HG03135 (cell line): ENCODE results near the gene SLIT1.

Source experiments
- ATAC-seq: cut with Tn5 transposase; IDR thresholded peaks from one replicate; pipeline ENCODE4 v1.9.1; 2021; ENCODE audit warnings: mild to moderate bottlenecking, moderate library complexity; ENCODE audit not compliant: unreplicated experiment

The SLIT1 gene

DNA sequence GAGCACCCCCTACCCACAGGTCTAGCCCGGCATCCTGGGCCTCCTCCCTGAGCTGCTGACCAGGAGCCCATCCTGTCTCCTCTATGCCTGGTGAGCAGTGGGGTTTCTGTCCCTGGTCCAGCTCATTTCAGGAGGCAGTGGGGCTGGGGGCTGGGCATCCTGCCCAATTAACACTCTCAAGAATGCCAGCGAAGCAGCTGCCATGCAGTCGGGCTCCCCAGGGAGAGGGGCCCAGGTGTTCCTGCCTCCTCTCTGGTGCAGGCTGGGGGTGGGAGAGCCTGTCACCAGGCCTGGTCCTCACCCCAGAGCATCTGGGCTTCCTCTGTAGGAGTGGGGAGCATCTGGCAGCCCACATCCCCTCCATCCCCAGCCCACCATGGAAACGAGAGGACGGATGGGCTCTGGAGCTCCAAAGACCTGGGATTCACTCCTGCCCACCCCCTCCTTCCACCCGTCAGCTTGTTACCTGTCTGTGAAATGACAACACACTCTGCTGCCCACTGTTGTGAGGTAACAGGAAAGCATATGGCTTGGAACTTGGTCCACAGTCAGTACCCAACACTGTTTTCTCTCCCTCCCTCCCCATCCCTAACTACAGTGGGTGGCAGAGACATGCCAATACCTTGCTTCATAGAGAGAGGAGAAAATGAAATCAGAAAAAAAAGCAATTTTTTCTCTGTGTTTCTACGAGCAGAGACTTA, 69.1 kb downstream of the SLIT1 start:
- ATAC-seq: no peak

DNA sequence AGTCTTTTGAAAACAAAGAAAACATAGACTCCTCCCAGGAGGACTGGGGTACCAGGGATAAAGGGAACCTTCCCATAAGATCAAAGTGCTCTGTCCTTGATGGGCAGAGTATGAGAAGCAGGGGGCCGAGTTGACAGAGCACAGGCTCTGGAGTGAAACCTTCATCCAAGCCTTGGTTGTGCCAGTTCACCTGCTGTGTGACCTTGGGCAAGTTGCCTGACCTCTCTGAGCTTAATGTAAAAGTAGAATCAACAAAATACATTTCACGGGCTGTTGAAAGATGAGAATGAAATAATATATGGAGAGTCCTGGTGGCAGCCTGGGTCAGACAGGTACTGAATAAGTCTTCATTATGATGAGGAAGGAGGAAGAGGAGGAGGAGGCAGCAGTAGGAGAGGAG, 69.9 kb downstream of the SLIT1 start:
- ATAC-seq: no peak

DNA sequence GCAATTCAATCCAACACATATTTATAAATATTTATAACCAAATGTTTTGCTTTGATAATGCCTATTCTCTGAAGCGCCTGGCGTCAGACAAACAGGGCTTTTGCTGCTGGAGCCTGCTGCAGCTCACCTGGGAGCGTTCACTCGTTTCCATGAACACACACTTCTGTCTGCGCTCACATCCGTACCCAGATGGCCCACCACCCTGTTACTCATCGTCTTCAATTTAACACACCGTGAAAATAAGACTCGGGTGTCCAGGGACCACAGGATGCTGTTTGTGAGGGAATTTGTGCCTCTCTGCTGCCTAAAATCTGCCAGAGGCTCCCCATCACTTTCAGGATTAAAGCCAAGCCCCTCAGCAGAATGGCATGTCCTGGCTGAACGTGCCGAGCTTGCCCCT, 74.1 kb downstream of the SLIT1 start:
- no peak for ATAC-seq

GRCh38 chr10:97109547-97109946, 76.2 kb downstream of the SLIT1 start:
- no peak for ATAC-seq

GRCh38 chr10:97107551-97107950, 78.2 kb downstream of the SLIT1 start:
- ATAC-seq: no peak

- ATAC-seq: no peak
Measured at GRCh38 chr10:97106207-97106606, 79.6 kb downstream of the SLIT1 start.

GRCh38 chr10:97105303-97105702, 80.5 kb downstream of the SLIT1 start:
- ATAC-seq: no peak

GRCh38 chr10:97103316-97104080, 82.3 kb downstream of the SLIT1 start:
- no peak for ATAC-seq

- no peak for ATAC-seq
Measured at GRCh38 chr10:97102441-97102840, 83.3 kb downstream of the SLIT1 start.

GRCh38 chr10:97101166-97101940, 84.4 kb downstream of the SLIT1 start:
- no peak for ATAC-seq

DNA sequence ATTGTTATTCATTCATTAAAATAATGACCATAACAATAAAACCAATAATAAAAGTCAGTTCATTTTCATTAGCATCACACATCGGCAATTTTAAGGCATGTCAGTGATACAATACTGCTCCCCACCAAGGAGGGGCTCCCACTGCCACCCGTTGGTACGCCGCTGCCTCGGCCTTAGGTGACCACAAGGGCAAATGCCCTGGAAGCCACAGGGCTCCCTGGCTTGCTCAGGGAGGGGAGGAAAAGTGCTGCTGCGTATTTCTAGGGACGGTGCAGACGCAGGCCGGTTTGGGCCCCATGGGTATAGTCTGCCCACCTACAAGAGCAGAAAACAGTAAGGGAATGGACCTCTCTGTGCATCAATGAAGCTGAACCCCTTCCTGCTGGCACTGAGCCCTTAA, 85.1 kb downstream of the SLIT1 start:
- no peak for ATAC-seq

GRCh38 chr10:97099868-97100267, 85.9 kb downstream of the SLIT1 start:
- no peak for ATAC-seq

- ATAC-seq: no peak
Measured at GRCh38 chr10:97099089-97099488, 86.7 kb downstream of the SLIT1 start.

DNA sequence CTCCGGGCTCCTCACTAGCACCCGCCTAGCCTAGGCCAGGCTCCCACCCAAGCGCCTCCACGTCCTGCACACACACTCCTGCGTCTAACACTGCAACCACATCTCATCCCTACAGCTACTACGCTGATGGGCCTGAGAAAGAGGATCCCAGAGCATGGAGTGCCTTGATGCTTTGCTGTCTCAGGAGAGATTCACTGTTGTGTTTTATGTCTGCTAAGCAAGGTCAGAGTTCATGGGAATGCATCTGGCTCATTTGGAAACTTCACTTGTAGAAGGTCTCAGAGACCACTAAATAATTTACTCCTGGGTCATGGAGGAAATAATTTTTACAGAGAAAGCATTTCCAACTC, 88.7 kb downstream of the SLIT1 start:
- no peak for ATAC-seq

DNA sequence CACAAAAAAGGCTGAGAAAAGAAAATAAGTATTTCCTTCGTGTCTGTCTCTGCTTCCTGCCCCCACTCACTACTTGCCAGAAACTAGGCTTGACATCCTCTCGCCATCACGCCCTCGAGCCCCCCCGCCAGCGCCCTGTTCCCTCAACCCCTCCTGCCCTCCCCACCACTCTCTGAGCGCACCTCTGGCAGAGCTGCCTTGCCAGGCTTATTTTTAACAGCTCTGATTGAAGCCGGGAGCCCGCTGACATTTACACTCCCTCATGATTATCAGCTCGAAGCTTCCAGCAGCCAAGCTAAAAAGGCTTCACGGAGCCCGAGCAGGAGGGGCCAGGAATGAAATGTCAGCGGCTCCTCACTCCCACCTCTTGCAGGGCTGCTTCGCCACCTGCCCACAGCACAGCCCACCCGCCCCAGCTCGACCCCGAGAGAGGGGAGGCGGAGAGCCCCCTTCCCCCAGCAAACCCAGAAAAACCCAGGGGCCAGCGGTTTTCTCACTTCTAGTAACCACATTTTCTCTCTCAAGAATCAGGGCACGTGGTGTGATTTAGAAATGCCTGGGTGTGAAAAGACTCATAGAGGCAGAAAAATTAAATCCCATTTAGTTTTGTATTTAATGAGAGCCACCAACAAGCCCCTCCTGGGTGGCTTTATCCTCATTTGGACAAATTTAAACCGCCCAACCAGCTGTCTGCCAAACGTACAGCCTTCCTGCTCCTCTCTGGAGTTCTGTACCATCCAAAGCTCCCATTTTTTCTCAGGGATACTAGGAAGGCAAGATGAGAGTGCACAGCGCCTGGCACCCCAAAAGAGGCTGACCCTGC, 89.3 kb downstream of the SLIT1 start:
- ATAC-seq: no peak

DNA sequence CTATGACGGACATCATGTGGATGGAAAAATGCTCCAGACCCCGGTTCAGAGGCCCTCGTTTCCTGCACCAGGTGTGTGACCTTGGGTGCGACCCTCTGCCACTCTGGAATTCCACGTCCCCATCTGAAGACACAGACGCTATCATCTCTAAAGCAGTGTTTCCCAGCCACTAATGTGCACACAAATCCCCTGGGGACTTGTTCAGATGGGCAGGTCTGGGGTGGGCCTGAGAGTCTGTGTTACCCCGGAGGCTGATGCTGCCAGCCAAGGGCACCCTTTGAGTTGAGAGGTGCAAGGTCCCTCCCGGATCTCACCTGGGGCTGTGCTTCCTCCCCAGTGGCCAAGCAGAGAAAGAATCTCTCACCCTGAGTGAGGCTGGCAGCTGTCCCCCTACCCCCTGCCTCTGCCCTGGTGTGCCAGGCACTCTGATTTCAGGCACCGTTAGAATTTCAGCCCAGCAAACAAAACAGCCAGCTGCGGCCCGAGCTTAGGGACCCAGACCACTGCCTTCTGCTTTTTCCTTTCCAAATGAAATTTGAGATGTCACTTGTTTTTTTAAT, 90.0 kb downstream of the SLIT1 start:
- ATAC-seq: no peak

DNA sequence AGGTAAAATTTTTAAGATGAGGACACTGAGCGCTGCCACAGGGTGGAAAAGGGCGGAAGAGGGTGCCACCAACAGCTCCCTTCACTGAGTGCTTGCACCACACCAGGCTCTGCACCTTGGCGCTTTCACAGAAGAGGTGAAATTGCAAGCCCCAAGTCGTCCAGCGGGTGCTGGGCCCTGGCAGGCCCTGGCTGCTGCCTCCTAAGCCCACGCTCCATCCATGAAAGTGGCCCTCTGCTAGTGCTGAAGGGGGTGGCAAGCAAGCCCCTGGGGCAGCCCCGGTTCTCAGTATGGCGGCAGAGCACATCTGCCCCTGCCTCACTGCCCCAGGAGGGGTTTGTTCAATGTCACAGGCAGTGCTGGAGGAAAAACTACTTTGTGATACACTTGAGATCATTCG, 95.1 kb downstream of the SLIT1 start:
- ATAC-seq: no peak

GRCh38 chr10:97090035-97090434, 95.7 kb downstream of the SLIT1 start:
- no peak for ATAC-seq

DNA sequence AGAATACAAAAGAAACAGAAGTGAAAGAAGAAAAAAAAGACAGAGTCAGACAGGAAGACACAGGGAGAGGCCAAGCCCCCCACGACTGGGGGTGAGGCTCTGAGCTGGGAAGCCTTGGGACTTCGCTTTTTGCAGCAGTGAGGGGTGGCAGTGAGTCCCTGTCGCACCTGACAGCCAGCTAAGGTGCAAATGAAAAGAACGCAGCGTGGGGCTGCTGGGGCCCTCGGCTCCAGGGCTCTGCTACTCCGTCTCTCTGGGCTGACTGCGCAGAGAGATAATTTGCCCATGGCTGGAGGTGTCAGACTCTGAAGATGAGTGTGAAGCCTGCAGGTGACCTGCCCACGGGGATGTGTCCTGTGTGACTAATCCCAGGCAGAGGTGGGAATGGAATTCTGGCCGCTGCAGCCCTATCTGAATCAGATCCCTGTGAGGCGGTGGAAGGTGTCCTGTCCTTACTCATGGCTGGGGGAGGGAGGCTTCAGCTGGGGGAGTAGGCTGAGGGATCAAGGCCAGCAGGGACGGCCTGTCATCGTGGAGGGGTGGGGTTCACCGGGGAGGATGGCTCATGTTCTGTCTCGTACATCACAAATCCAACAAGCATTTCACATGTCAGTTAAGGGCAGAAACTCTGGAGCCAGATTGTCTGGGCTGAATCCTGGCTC, 96.4 kb downstream of the SLIT1 start:
- no peak for ATAC-seq

- no peak for ATAC-seq
Measured at GRCh38 chr10:97087296-97087695, 98.5 kb downstream of the SLIT1 start.
